Uterus (tissue), 4 donors: ENCODE measurements around the gene MRE11. TPM values are rescaled to one million over a fixed set of nuclear protein-coding genes. Genes with fewer than 3 reads are reported as not detected.

ENCODE experiments used
- DNase-seq, 2 donors: peaks; one replicate each; pipeline ENCODE4 v3.0.0-alpha.2; 2019 to 2020
- H3K27ac ChIP-seq, 2 donors: fragments of 200-600 bp; sonication (generic); 1 replicate in 1 of 2; 2 replicates in 1 of 2; pipeline ENCODE4 v1.5.1; 2016 to 2018
- H3K27me3 ChIP-seq, 2 donors: fragments of 200-600 bp; sonication (generic); one replicate each; pipeline ENCODE4 v1.5.1; 2018 to 2019; ENCODE audit warnings: control low read depth in 1 of 2
- H3K36me3 ChIP-seq, 2 donors: fragments of 200-600 bp; sonication (generic); one replicate each; pipeline ENCODE4 v1.5.1; 2019; ENCODE audit warnings: control low read depth in 1 of 2
- H3K4me1 ChIP-seq, 2 donors: fragments of 200-600 bp; sonication (generic); one replicate each; pipeline ENCODE4 v1.5.1; 2018 to 2019; ENCODE audit warnings: control low read depth in 1 of 2
- H3K4me3 ChIP-seq, 2 donors: fragments of 200-600 bp; sonication (generic); 1 replicate in 1 of 2; 2 replicates in 1 of 2; pipeline ENCODE4 v1.5.1; 2018 to 2019; ENCODE audit warnings: mild to moderate bottlenecking in 1 of 2
- H3K9me3 ChIP-seq, 2 donors: fragments of 200-600 bp; sonication (generic); one replicate each; pipeline ENCODE4 v1.5.1; 2019; ENCODE audit warnings: control low read depth in 1 of 2
- CTCF ChIP-seq, 4 experiments: fragments of 200-600 bp in 2 of 4; fragments of 450-650 bp in 2 of 4; sonication (generic) in 2 of 4; IDR thresholded peaks; one replicate each; pipeline ENCODE4 v1.5.1; 2016 to 2019; ENCODE audit warnings: antibody characterized with exemption in 4 of 4, mild to moderate bottlenecking in 2 of 4, moderate library complexity in 1 of 4
- POLR2A ChIP-seq, 2 donors: fragments of 450-650 bp; IDR thresholded peaks; one replicate each; pipeline ENCODE4 v1.6.1; 2016; ENCODE audit warnings: antibody characterized with exemption in 2 of 2, mild to moderate bottlenecking in 1 of 2, moderate library complexity in 1 of 2
- intact Hi-C: fragments of 100-400 bp; cut with DNase I; formaldehyde crosslinking; loops from one replicate; pipeline ENCODE4 v1.15.1; 2023; ENCODE audit warnings: low total_unique reads
- total RNA-seq, 4 donors: library from RNA; depleted of rRNA in 3 of 4; stranded (reverse); fragments of >200 nt in 3 of 4; gene quantifications; one replicate each; pipeline versions ENCODE4 v1.1.0 to v1.2.4, GENCODE V29; 2014 to 2023
- donor health status: DM: yes; HTN: yes; CAD: no.

Gene MRE11
- total RNA-seq, 4 donors from 2014 or later = 5.9 to 45.8 (median 16.9) TPM

GRCh38 chr11:94457118-94458029 lies 36.3 kb downstream of the MRE11 start:
- H3K27me3 ChIP-seq = no peaks in the 10 kb centered on the region
- TF ChIP-seq POLR2A (IDR thresholded peaks at IDR 0.05) (no peak), CTCF (IDR thresholded peaks at IDR 0.05) (no peak)
- no peak for DNase-seq
- H3K27ac ChIP-seq = no peak overlapping the region
- no peaks in the 10 kb centered on the region for H3K36me3 ChIP-seq
- H3K4me3 ChIP-seq = no peak overlapping the region
- H3K4me1 ChIP-seq = no peaks in the 10 kb centered on the region
- intact Hi-C loops = no loop called here
- no peaks in the 10 kb centered on the region for H3K9me3 ChIP-seq

GRCh38 chr11:94455861-94456260 lies 37.8 kb downstream of the MRE11 start:
- TF ChIP-seq CTCF (IDR thresholded peaks at IDR 0.05) (no peak), POLR2A (IDR thresholded peaks at IDR 0.05) (no peak)
- H3K36me3 ChIP-seq = no peaks in the 10 kb centered on the region
- H3K4me3 ChIP-seq = no peak overlapping the region
- H3K9me3 ChIP-seq = no peaks in the 10 kb centered on the region
- no peaks in the 10 kb centered on the region for H3K4me1 ChIP-seq
- intact Hi-C loops = no loop called here
- H3K27me3 ChIP-seq = no peaks in the 10 kb centered on the region
- no peak overlapping the region for H3K27ac ChIP-seq
- no peak for DNase-seq

GRCh38 chr11:94454301-94454700 lies 39.3 kb downstream of the MRE11 start:
- no peak for TF ChIP-seq POLR2A (IDR thresholded peaks at IDR 0.05)
- TF ChIP-seq CTCF (IDR thresholded peaks at IDR 0.05) = no peak

GRCh38 chr11:94452988-94453387 lies 40.7 kb downstream of the MRE11 start:
- DNase-seq = no peak
- intact Hi-C loops = no loop called here
- H3K36me3 ChIP-seq = no peaks in the 10 kb centered on the region

More at GRCh38 chr11:94454301-94454700, 39.3 kb downstream of the MRE11 start:
- DNase-seq = no peak
- H3K36me3 ChIP-seq = no peaks in the 10 kb centered on the region
- H3K27ac ChIP-seq = no peak overlapping the region
- intact Hi-C loops = no loop called here
- no peaks in the 10 kb centered on the region for H3K9me3 ChIP-seq
- H3K27me3 ChIP-seq = no peaks in the 10 kb centered on the region
- no peaks in the 10 kb centered on the region for H3K4me1 ChIP-seq
- H3K4me3 ChIP-seq = no peak overlapping the region

More at GRCh38 chr11:94452988-94453387, 40.7 kb downstream of the MRE11 start:
- Histone ChIP-seq H3K27ac (no peak overlapping the region), H3K9me3 (no peaks in the 10 kb centered on the region), H3K27me3 (no peaks in the 10 kb centered on the region), H3K4me1 (no peaks in the 10 kb centered on the region), H3K4me3 (no peak overlapping the region)
- TF ChIP-seq CTCF (IDR thresholded peaks at IDR 0.05) (no peak), POLR2A (IDR thresholded peaks at IDR 0.05) (no peak)
